ENCODE data around the gene SF3B3.

SF3B3 gene

GRCh38 chr16:70552675-70553074 is 29.1 kb downstream of the SF3B3 start:
- no peak overlapping the region for H3K27ac ChIP-seq
- TF ChIP-seq CTCF (conservative IDR thresholded peaks at IDR 0.05), result no peak

GRCh38 chr16:70553645-70554044 is 30.0 kb downstream of the SF3B3 start:
- no peak overlapping the region for H3K27ac ChIP-seq

GRCh38 chr16:70556063-70556462 is 32.4 kb downstream of the SF3B3 start:
- no peak for TF ChIP-seq CTCF (conservative IDR thresholded peaks at IDR 0.05)
- H3K27ac ChIP-seq, result no peak overlapping the region

More at GRCh38 chr16:70553645-70554044, 30.0 kb downstream of the SF3B3 start:
- TF ChIP-seq CTCF (conservative IDR thresholded peaks at IDR 0.05), result no peak

- H3K27ac ChIP-seq, result no peak overlapping the region
Measured at GRCh38 chr16:70561623-70562022, 38.0 kb downstream of the SF3B3 start.

GRCh38 chr16:70563636-70564035 is 40.0 kb downstream of the SF3B3 start:
- no peak for TF ChIP-seq CTCF (conservative IDR thresholded peaks at IDR 0.05)
- H3K27ac ChIP-seq, result no peak overlapping the region

More at GRCh38 chr16:70561623-70562022, 38.0 kb downstream of the SF3B3 start:
- no peak for TF ChIP-seq CTCF (conservative IDR thresholded peaks at IDR 0.05)

- no peak overlapping the region for H3K27ac ChIP-seq
- TF ChIP-seq CTCF (conservative IDR thresholded peaks at IDR 0.05), result no peak
Measured at GRCh38 chr16:70565053-70565452, 41.4 kb downstream of the SF3B3 start.

- no peak overlapping the region for H3K27ac ChIP-seq
Measured at GRCh38 chr16:70568601-70569237, 45.1 kb downstream of the SF3B3 start.

More at GRCh38 chr16:70568601-70569237, 45.1 kb downstream of the SF3B3 start:
- TF ChIP-seq CTCF (conservative IDR thresholded peaks at IDR 0.05), result no peak

All from VCaP (cell line).